Colonic mucosa (tissue), 4 donors: ENCODE results near the gene UPK2. TPM values are rescaled to one million over a fixed set of nuclear protein-coding genes. Genes with fewer than 3 reads are reported as not detected.
"Not testable (repeated sequence)": the region's sequence is repeated elsewhere in the genome, so short reads cannot be mapped to it uniquely, and the experiment has no call there.

Experiments
- DNase-seq: peaks from one replicate; pipeline ENCODE4 v3.0.0-alpha.2; 2020
- H3K27ac ChIP-seq: fragments of 200-600 bp; one replicate; pipeline ENCODE4 v1.8.0; 2021
- H3K27me3 ChIP-seq: fragments of 200-600 bp; one replicate; pipeline ENCODE4 v1.8.0; 2021
- H3K36me3 ChIP-seq: fragments of 200-600 bp; one replicate; pipeline ENCODE4 v1.8.0; 2021
- H3K4me1 ChIP-seq: fragments of 200-600 bp; one replicate; pipeline ENCODE4 v1.8.0; 2021; ENCODE audit warnings: mild to moderate bottlenecking
- H3K4me3 ChIP-seq: fragments of 200-600 bp; one replicate; pipeline ENCODE4 v1.8.0; 2021
- H3K9ac ChIP-seq, 2 donors: one replicate each; pipeline ENCODE4 v1.7.0; 2013; ENCODE audit warnings: control low read depth in 2 of 2, low read depth in 2 of 2, low read length in 2 of 2
- H3K9me3 ChIP-seq: fragments of 200-600 bp; one replicate; pipeline ENCODE4 v1.8.0; 2021
- CTCF ChIP-seq: fragments of 200-600 bp; IDR thresholded peaks from one replicate; pipeline ENCODE4 v1.8.0; 2022; ENCODE audit warnings: antibody characterized with exemption, mild to moderate bottlenecking
- intact Hi-C: fragments of 100-400 bp; cut with DNase I; formaldehyde crosslinking; loops from one replicate; pipeline ENCODE4 v1.14.1; 2022
- total RNA-seq, 2 donors: library from RNA; stranded (reverse); fragmentation: NEBNext Ultra II Directional in 1 of 2; extraction: Animal tissue kit (Norgen Biotek cat#: 25700) in 1 of 2; gene quantifications; one replicate each; pipeline ENCODE4 v1.2.1, GENCODE V29; 2021
- donor health status: healthy.
- donor health status: DM: no; HTN: no; CAD: no.
- donor health status: DM: no; HTN: no; CAD: no.

UPK2 gene
- total RNA-seq, 2 donors from 2014 or later: not detected

GRCh38 chr11:118961189-118961588 is 5.1 kb downstream of the UPK2 start:
- DNase-seq: no peak
- intact Hi-C loops: no loop called here
- Histone ChIP-seq H3K36me3 (no peaks in the 10 kb centered on the region), H3K9ac (no peak overlapping the region), H3K4me3 (no peak overlapping the region), H3K27ac (no peak overlapping the region), H3K4me1 (no peaks in the 10 kb centered on the region), H3K9me3 (no peaks in the 10 kb centered on the region), H3K27me3 (no peaks in the 10 kb centered on the region)
- no peak for TF ChIP-seq CTCF

DNA sequence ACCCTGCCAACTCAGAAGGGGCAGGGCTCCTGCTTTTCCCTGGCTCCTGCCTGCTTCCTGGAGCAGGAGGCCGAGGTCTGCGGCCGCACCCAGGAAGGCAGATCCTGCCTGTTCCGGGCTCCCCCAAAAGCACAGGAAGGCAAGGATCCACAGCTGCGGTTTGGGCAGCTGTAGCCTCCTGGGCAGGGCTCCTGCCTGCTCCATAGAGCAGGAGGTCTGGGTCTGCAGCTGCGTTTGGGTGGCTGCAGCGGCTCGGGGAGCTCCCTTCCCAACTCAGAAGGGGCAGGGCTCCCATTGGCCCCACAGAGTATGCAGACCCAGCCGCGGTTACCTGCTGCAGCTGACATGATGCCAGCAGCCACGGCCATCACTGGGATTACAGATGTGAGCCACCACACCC is 5.5 kb downstream of the UPK2 start:
- DNase-seq: peak; percentile 28
- intact Hi-C loops: no loop called here
- no peak overlapping the region for H3K4me3 ChIP-seq
- no peaks in the 10 kb centered on the region for H3K27me3 ChIP-seq
- peak overlapping the region in 1 of 2 donors; percentile 34 for H3K9ac ChIP-seq
- no peaks in the 10 kb centered on the region for H3K36me3 ChIP-seq
- no peak overlapping the region for H3K27ac ChIP-seq
- H3K9me3 ChIP-seq: no peaks in the 10 kb centered on the region
- H3K4me1 ChIP-seq: no peaks in the 10 kb centered on the region
- no peak for TF ChIP-seq CTCF

DNA sequence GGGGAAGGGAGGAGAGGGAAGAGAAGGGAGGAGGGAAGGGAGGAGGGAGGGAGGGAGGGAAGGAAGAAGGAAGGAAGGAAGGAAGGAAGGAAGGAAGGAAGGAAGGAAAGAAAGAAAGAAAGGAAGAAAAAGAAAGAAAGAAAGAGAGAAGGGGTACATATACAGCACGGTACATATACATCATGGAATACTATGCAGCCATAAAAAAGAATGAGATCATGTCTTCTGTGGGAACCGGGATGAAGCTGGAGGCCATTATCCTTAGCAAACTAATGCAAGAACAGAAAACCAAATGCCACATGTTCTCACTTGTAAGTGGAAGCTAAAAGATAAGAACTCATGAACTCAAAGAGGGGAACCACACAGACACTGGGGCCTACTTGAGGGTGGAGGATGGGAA is 13.4 kb downstream of the UPK2 start:
- H3K9me3 ChIP-seq, H3K36me3 ChIP-seq, H3K27ac ChIP-seq, DNase-seq, H3K4me1 ChIP-seq, intact Hi-C loops, H3K9ac ChIP-seq, H3K4me3 ChIP-seq, H3K27me3 ChIP-seq: not testable (repeated sequence)

- no peak within 1 kb of the TSS for H3K27ac ChIP-seq
- intact Hi-C loops: no loop called here
- no peaks in the 10 kb centered on the region for H3K4me1 ChIP-seq
- no peak for TF ChIP-seq CTCF
- H3K27me3 ChIP-seq: no peaks in the 10 kb centered on the region
- no peaks in the 10 kb centered on the region for H3K9me3 ChIP-seq
- H3K36me3 ChIP-seq: no peaks in the 10 kb centered on the region
- no peak within 1 kb of the TSS for H3K9ac ChIP-seq
- no peak within 1 kb of the TSS for H3K4me3 ChIP-seq
- no peak for DNase-seq
Observed at GRCh38 chr11:118971646-118972045, 15.5 kb downstream of the UPK2 start, which contains the start of gene FOXR1. Gene FOXR1 (plus strand): TSS chr11:118971761. CDS start chr11:118971932, 171 bp downstream.

GRCh38 chr11:118973985-118974384 is 17.9 kb downstream of the UPK2 start:
- Histone ChIP-seq H3K9ac (no peak overlapping the region), H3K4me1 (no peaks in the 10 kb centered on the region), H3K4me3 (no peak overlapping the region), H3K27me3 (no peaks in the 10 kb centered on the region), H3K36me3 (no peaks in the 10 kb centered on the region), H3K27ac (no peak overlapping the region), H3K9me3 (no peaks in the 10 kb centered on the region)
- TF ChIP-seq CTCF: no peak
- no peak for DNase-seq
- intact Hi-C loops: no loop called here

- intact Hi-C loops: no loop called here
- Histone ChIP-seq H3K4me3 (no peak overlapping the region), H3K9me3 (no peaks in the 10 kb centered on the region), H3K9ac (no peak overlapping the region), H3K27me3 (no peaks in the 10 kb centered on the region), H3K36me3 (no peaks in the 10 kb centered on the region), H3K4me1 (no peaks in the 10 kb centered on the region), H3K27ac (no peak overlapping the region)
- TF ChIP-seq CTCF: no peak
- DNase-seq: no peak
Observed at GRCh38 chr11:118975771-118976709, 19.9 kb downstream of the UPK2 start.
